Activated B cell treated with CpG ODN at 0.5 μM for 24 hours (primary cell): ENCODE measurements around the gene PTPRD. TPM values are rescaled to one million over a fixed set of nuclear protein-coding genes. Genes with fewer than 3 reads are reported as not detected.

Experiments
- ATAC-seq: fragments of 200-7000 bp; cut with Tn5 transposase; one replicate; pipeline ENCODE4 v1.10.0; 2021; ENCODE audit warnings: low read depth, mild to moderate bottlenecking, moderate library complexity
- CTCF ChIA-PET: fragments of 350-600 bp; sonication (Branson Sonifier 250); formaldehyde crosslinking; loops from one replicate; lab custom pipeline; 2021; ENCODE audit warnings: antibody characterized with exemption; lab: Charles Lee
- POLR2A ChIA-PET: fragments of 350-600 bp; sonication (Branson Sonifier 250); formaldehyde crosslinking; loops from one replicate; lab custom pipeline; 2021; ENCODE audit warnings: antibody characterized with exemption; lab: Charles Lee
- DNase-seq: peaks from one replicate; pipeline ENCODE4 v3.0.0; 2022
- H3K27ac Mint-ChIP-seq: one replicate; pipeline ENCODE4 v1.8.0; 2020; ENCODE audit warnings: mixed read lengths
- H3K27me3 Mint-ChIP-seq: one replicate; pipeline ENCODE4 v1.8.0; 2021; ENCODE audit warnings: mixed read lengths
- H3K36me3 Mint-ChIP-seq: one replicate; pipeline ENCODE4 v1.8.0; 2021; ENCODE audit warnings: low read depth, mixed read lengths
- H3K4me1 Mint-ChIP-seq: one replicate; pipeline ENCODE4 v1.8.0; 2021; ENCODE audit warnings: mixed read lengths
- H3K4me3 Mint-ChIP-seq: one replicate; pipeline ENCODE4 v1.8.0; 2020; ENCODE audit warnings: mild to moderate bottlenecking, mixed read lengths
- H3K9me3 Mint-ChIP-seq: one replicate; pipeline ENCODE4 v1.8.0; 2020; ENCODE audit warnings: mixed read lengths
- CTCF ChIP-seq: fragments of 200-600 bp; IDR thresholded peaks from one replicate; pipeline ENCODE4 v1.8.0; 2022; ENCODE audit warnings: antibody characterized with exemption, mild to moderate bottlenecking
- intact Hi-C: fragments of 100-400 bp; cut with micrococcal nuclease; formaldehyde crosslinking; loops from one replicate; pipeline ENCODE4 v1.15.1; 2024
- total RNA-seq: library from RNA; stranded (reverse); gene quantifications from 2 replicates; pipeline ENCODE4 v1.2.3, GENCODE V29; 2022

PTPRD gene
- total RNA-seq, 1 donor from 2014 or later, result 0.04 TPM

GRCh38 chr9:9598723-9599122, 1014.1 kb downstream of the PTPRD start:
- ATAC-seq, result no peak
- no peak for DNase-seq
- ChIA-PET POLR2A (no interaction called here), CTCF (no interaction called here)
- Mint-ChIP-seq H3K27me3 (no peaks in the 10 kb centered on the region), H3K36me3 (no peaks in the 10 kb centered on the region), H3K4me1 (no peaks in the 10 kb centered on the region), H3K27ac (no peak overlapping the region), H3K9me3 (peaks cover 3% of the 10 kb centered on the region), H3K4me3 (no peak overlapping the region)
- TF ChIP-seq CTCF, result no peak
- intact Hi-C loops, result no loop called here

- ChIA-PET CTCF (no interaction called here), POLR2A (no interaction called here)
- intact Hi-C loops, result no loop called here
- no peaks in the 10 kb centered on the region for H3K4me1 Mint-ChIP-seq
- no peak overlapping the region for H3K4me3 Mint-ChIP-seq
- no peak for DNase-seq
- no peaks in the 10 kb centered on the region for H3K9me3 Mint-ChIP-seq
- H3K36me3 Mint-ChIP-seq, result no peaks in the 10 kb centered on the region
- H3K27me3 Mint-ChIP-seq, result peaks cover 2% of the 10 kb centered on the region
- TF ChIP-seq CTCF, result no peak
- ATAC-seq, result no peak
- H3K27ac Mint-ChIP-seq, result no peak overlapping the region
These were observed 1020.7 kb downstream of the PTPRD start for GRCh38 chr9:9592104-9592503.

GRCh38 chr9:9585920-9586319, 1026.9 kb downstream of the PTPRD start:
- intact Hi-C loops, result no loop called here
- H3K27ac Mint-ChIP-seq, result no peak overlapping the region
- ChIA-PET POLR2A (no interaction called here), CTCF (no interaction called here)
- no peaks in the 10 kb centered on the region for H3K27me3 Mint-ChIP-seq
- no peak for DNase-seq
- no peak for TF ChIP-seq CTCF
- no peaks in the 10 kb centered on the region for H3K9me3 Mint-ChIP-seq
- ATAC-seq, result no peak
- H3K4me1 Mint-ChIP-seq, result no peaks in the 10 kb centered on the region
- H3K36me3 Mint-ChIP-seq, result no peaks in the 10 kb centered on the region
- no peak overlapping the region for H3K4me3 Mint-ChIP-seq

- H3K36me3 Mint-ChIP-seq, result no peaks in the 10 kb centered on the region
- no peaks in the 10 kb centered on the region for H3K9me3 Mint-ChIP-seq
- intact Hi-C loops, result no loop called here
- ChIA-PET POLR2A (no interaction called here), CTCF (no interaction called here)
- no peak for DNase-seq
- no peak for TF ChIP-seq CTCF
- no peaks in the 10 kb centered on the region for H3K4me1 Mint-ChIP-seq
- no peak overlapping the region for H3K27ac Mint-ChIP-seq
- no peak for ATAC-seq
- no peaks in the 10 kb centered on the region for H3K27me3 Mint-ChIP-seq
- H3K4me3 Mint-ChIP-seq, result no peak overlapping the region
These were observed 1038.7 kb downstream of the PTPRD start for GRCh38 chr9:9574080-9574479.

GRCh38 chr9:9565700-9566099, 1047.1 kb downstream of the PTPRD start:
- Mint-ChIP-seq H3K27ac (no peak overlapping the region), H3K4me3 (no peak overlapping the region), H3K4me1 (no peaks in the 10 kb centered on the region), H3K36me3 (no peaks in the 10 kb centered on the region), H3K27me3 (no peaks in the 10 kb centered on the region), H3K9me3 (no peaks in the 10 kb centered on the region)
- POLR2A ChIA-PET, result no interaction called here
- intact Hi-C loops, result no loop called here
- no peak for DNase-seq
- TF ChIP-seq CTCF, result no peak
- no peak for ATAC-seq
- CTCF ChIA-PET, result no interaction called here
